GM23338 (cell line): ENCODE data around the gene CBX5.

ENCODE experiments used
- CREB1 ChIP-seq: fragments of 250-450 bp; sonication (Bioruptor Pico); IDR thresholded peaks from 2 replicates; pipeline ENCODE4 v1.5.0; 2020; ENCODE audit warnings: low read depth, mild to moderate bottlenecking, moderate library complexity
- CTCF ChIP-seq, 2 experiments: fragments of 200-600 bp in 1 of 2; sonication (generic) in 1 of 2; conservative IDR thresholded peaks; 2 replicates each; pipeline versions ENCODE4 v1.5.1 to v1.6.1; 2016 to 2017; ENCODE audit warnings: antibody characterized with exemption in 2 of 2, low read depth in 2 of 2, mild to moderate bottlenecking in 2 of 2, moderate library complexity in 1 of 2
- EZH2 ChIP-seq: fragments of 200-600 bp; sonication (generic); IDR thresholded peaks from one replicate; pipeline ENCODE4 v1.8.0; 2017; ENCODE audit warnings: antibody characterized with exemption, mild to moderate bottlenecking, low read depth; ENCODE audit not compliant: unreplicated experiment
- EZH2phosphoT487 ChIP-seq: fragments of 200-600 bp; sonication (generic); IDR thresholded peaks from one replicate; pipeline ENCODE4 v1.8.1; 2018; ENCODE audit warnings: antibody characterized with exemption; ENCODE audit not compliant: unreplicated experiment
- JUNB ChIP-seq: IDR thresholded peaks from one replicate; pipeline ENCODE4 v1.6.1; 2016; ENCODE audit warnings: antibody characterized with exemption; ENCODE audit not compliant: unreplicated experiment
- POLR2AphosphoS5 ChIP-seq: IDR thresholded peaks from 2 replicates; pipeline ENCODE4 v1.6.1; 2016; ENCODE audit warnings: antibody characterized with exemption, low read depth
- REST ChIP-seq: IDR thresholded peaks from one replicate; pipeline ENCODE4 v1.6.1; 2018; ENCODE audit warnings: antibody characterized with exemption; ENCODE audit not compliant: unreplicated experiment
- ZNF114 ChIP-seq: fragments of 250-450 bp; sonication (Bioruptor Pico); IDR thresholded peaks from 2 replicates; pipeline ENCODE4 v1.5.0; 2020; ENCODE audit warnings: mild to moderate bottlenecking, moderate library complexity

- TF ChIP-seq CTCF (conservative IDR thresholded peaks at IDR 0.05; ENCODE audit: low read depth in 2 of 2) (no peak), EZH2phosphoT487 (no peak), POLR2AphosphoS5 (no peak), REST (no peak), EZH2 (no peak), CREB1 (CRISPR knock-in tag) (no peak), ZNF114 (CRISPR knock-in tag) (no peak), JUNB (no peak)
Observed at GRCh38 chr12:54227376-54227775, 52.5 kb downstream of the CBX5 start.
